Left lobe of liver (tissue), 2 donors: ENCODE data around the gene TLR7. TPM values are rescaled to one million over a fixed set of nuclear protein-coding genes. Genes with fewer than 3 reads are reported as not detected.

ENCODE experiments used
- ATAC-seq: fragments of 200-7000 bp; cut with Tn5 transposase; one replicate; pipeline ENCODE4 v1.9.1; 2020; ENCODE audit warnings: mild to moderate bottlenecking, moderate library complexity
- DNase-seq: peaks from one replicate; pipeline ENCODE4 v3.0.0-alpha.2; 2020; ENCODE audit warnings: low spot score
- total RNA-seq: library from RNA; stranded (reverse); gene quantifications from one replicate; pipeline ENCODE4 v1.2.1, GENCODE V29; 2021
- donor health status: DM: no; HTN: no; CAD: no; lungs with moderate emphysema.
- donor health status: DM: no; HTN: yes; CAD: no.

The TLR7 gene
- total RNA-seq = 0.08 TPM

GRCh38 chrX:12866451-12867377, at the start of gene TLR7:
Gene TLR7 (plus strand): TSS chrX:12867072. CDS start chrX:12867579, 507 bp downstream.
- DNase-seq (no peak), ATAC-seq (no peak)

- ATAC-seq (no peak), DNase-seq (no peak)
Measured at GRCh38 chrX:12817528-12817927, 49.3 kb upstream of the TLR7 start.

GRCh38 chrX:12819222-12819621, 47.6 kb upstream of the TLR7 start:
- ATAC-seq (no peak), DNase-seq (no peak)

- DNase-seq = no peak
- no peak for ATAC-seq
Measured at GRCh38 chrX:12820737-12821136, 46.1 kb upstream of the TLR7 start.

GRCh38 chrX:12824944-12825343, 41.9 kb upstream of the TLR7 start:
- ATAC-seq (no peak), DNase-seq (no peak)

- no peak for DNase-seq
- ATAC-seq = no peak
Measured at GRCh38 chrX:12825801-12826200, 41.1 kb upstream of the TLR7 start.

GRCh38 chrX:12843061-12843667, 23.7 kb upstream of the TLR7 start:
- ATAC-seq = no peak
- no peak for DNase-seq

GRCh38 chrX:12843668-12844279, 23.1 kb upstream of the TLR7 start:
- no peak for DNase-seq
- ATAC-seq = peak; percentile 15

- DNase-seq (no peak), ATAC-seq (no peak)
Measured at GRCh38 chrX:12844319-12844718, 22.6 kb upstream of the TLR7 start.

GRCh38 chrX:12865359-12865758, 1.5 kb upstream of the TLR7 start:
- ATAC-seq = no peak
- no peak for DNase-seq

GRCh38 chrX:12867685-12868084, 813 bp downstream of the TLR7 start:
- no peak for ATAC-seq

GRCh38 chrX:12868747-12869146, 1.9 kb downstream of the TLR7 start:
- no peak for DNase-seq
- no peak for ATAC-seq

More at GRCh38 chrX:12867685-12868084, 813 bp downstream of the TLR7 start:
- no peak for DNase-seq

- ATAC-seq (no peak), DNase-seq (no peak)
Measured at GRCh38 chrX:12871257-12871656, 4.4 kb downstream of the TLR7 start.

GRCh38 chrX:12872741-12873140, 5.9 kb downstream of the TLR7 start:
- no peak for DNase-seq

GRCh38 chrX:12874581-12874980, 7.7 kb downstream of the TLR7 start:
- DNase-seq (no peak), ATAC-seq (no peak)

More at GRCh38 chrX:12872741-12873140, 5.9 kb downstream of the TLR7 start:
- ATAC-seq = no peak

- no peak for ATAC-seq
- DNase-seq = no peak
Measured at GRCh38 chrX:12877386-12877785, 10.5 kb downstream of the TLR7 start.

- DNase-seq (no peak), ATAC-seq (no peak)
Measured at GRCh38 chrX:12878536-12878935, 11.7 kb downstream of the TLR7 start.

- DNase-seq (no peak), ATAC-seq (no peak)
Measured at GRCh38 chrX:12881914-12882313, 15.0 kb downstream of the TLR7 start.

- DNase-seq = no peak
- ATAC-seq = no peak
Measured at GRCh38 chrX:12885508-12885907, 18.6 kb downstream of the TLR7 start.

- DNase-seq = no peak
- ATAC-seq = no peak
Measured at GRCh38 chrX:12886545-12886944, 19.7 kb downstream of the TLR7 start.

GRCh38 chrX:12887141-12887540, 20.3 kb downstream of the TLR7 start:
- no peak for ATAC-seq
- DNase-seq = no peak

GRCh38 chrX:12887767-12888166, 20.9 kb downstream of the TLR7 start:
- DNase-seq (no peak), ATAC-seq (no peak)
